ENCODE data around the gene HOXD11. TPM values are rescaled to one million over a fixed set of nuclear protein-coding genes. Genes with fewer than 3 reads are reported as not detected.

The HOXD11 gene
- total RNA-seq, 1 experiment from 2014 or later, result not detected

GRCh38 chr2:176082824-176083751 is 24.0 kb upstream of the HOXD11 start:
- TF ChIP-seq CTCF (IDR thresholded peaks at IDR 0.05; ENCODE audit: unreplicated experiment), result no peak
- ChIA-PET CTCF (interaction anchor here (0.6 to 3.3 kb wide), 3 partner anchors 24 to 552 kb away, joined by 3 to 25 read pairs (median 4); no protein-coding TSS in a partner anchor), POLR2A (no interaction called here)
- Mint-ChIP-seq H3K36me3 (ENCODE audit: insufficient read depth, unreplicated experiment) (peaks cover 6% of the 10 kb centered on the region), H3K27me3 (ENCODE audit: insufficient read depth, unreplicated experiment) (peaks cover 63% of the 10 kb centered on the region), H3K4me3 (ENCODE audit: unreplicated experiment) (no peak overlapping the region), H3K9me3 (ENCODE audit: unreplicated experiment) (peaks cover 13% of the 10 kb centered on the region), H3K4me1 (ENCODE audit: insufficient read depth, unreplicated experiment) (peaks cover 7% of the 10 kb centered on the region), H3K27ac (ENCODE audit: low read depth, unreplicated experiment) (no peak overlapping the region)
- BruUV-seq (replicated peaks), result no TSS peak
- intact Hi-C loops (cut with micrococcal nuclease), result loop anchor here (10.0 kb wide), 1 partner anchor 118 kb away; no protein-coding TSS in a partner anchor
- no peak for DNase-seq (ENCODE audit: unreplicated experiment)

DNA sequence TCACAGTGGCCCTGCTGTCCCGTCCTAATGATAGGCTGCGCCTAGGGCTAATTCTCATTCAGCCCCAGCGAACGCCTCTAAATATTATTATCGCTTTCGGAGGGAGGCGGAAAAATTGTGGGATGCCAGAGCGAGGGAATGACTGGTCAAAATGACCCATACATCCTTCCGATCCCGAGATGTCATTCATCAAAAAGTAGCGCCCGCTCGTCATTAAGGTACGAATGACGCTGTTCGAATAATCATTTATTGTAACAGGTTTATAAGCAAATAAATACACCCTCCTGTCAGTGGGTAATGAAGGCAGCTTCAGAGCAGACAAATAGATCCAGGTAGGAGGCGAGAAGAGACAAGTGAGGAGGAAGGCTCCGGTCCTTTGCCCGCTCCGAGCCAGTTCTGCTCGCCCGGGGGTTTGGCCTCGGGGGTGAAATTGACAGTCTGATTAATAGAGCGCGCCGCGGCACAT is 23.3 kb upstream of the HOXD11 start, which contains the start of gene EVX2:
TSS of gene EVX2 (minus strand) at position 167 of the 466 bp plus-strand sequence. CDS start 186 bp downstream, outside the sequence.
- Mint-ChIP-seq H3K27me3 (ENCODE audit: insufficient read depth, unreplicated experiment) (peaks cover 63% of the 10 kb centered on the region), H3K4me1 (ENCODE audit: insufficient read depth, unreplicated experiment) (peaks cover 11% of the 10 kb centered on the region), H3K27ac (ENCODE audit: low read depth, unreplicated experiment) (no peak within 1 kb of the TSS), H3K9me3 (ENCODE audit: unreplicated experiment) (peaks cover 13% of the 10 kb centered on the region), H3K36me3 (ENCODE audit: insufficient read depth, unreplicated experiment) (peaks cover 6% of the 10 kb centered on the region), H3K4me3 (ENCODE audit: unreplicated experiment) (no peak within 1 kb of the TSS)
- CTCF ChIA-PET, result interaction anchor here (0.6 to 3.3 kb wide), 3 partner anchors 9 to 552 kb away, joined by 3 to 25 read pairs (median 4); no protein-coding TSS in a partner anchor
- no peak for TF ChIP-seq CTCF (IDR thresholded peaks at IDR 0.05; ENCODE audit: unreplicated experiment)
- no peak for DNase-seq (ENCODE audit: unreplicated experiment)
- POLR2A ChIA-PET, result interaction anchor here (0.6 kb wide), 1 partner anchor 718 kb away, joined by 4 read pairs; no protein-coding TSS in a partner anchor
- BruUV-seq (replicated peaks), result no TSS peak
- intact Hi-C loops (cut with micrococcal nuclease), result loop anchor here (10.0 kb wide), 1 partner anchor 119 kb away; no protein-coding TSS in a partner anchor

- no peak for TF ChIP-seq CTCF (IDR thresholded peaks at IDR 0.05; ENCODE audit: unreplicated experiment)
- ChIA-PET POLR2A (interaction anchor here (0.6 to 0.8 kb wide), 2 partner anchors 719 to 791 kb away, joined by 4 read pairs; no protein-coding TSS in a partner anchor), CTCF (interaction anchor here (0.6 to 2.0 kb wide), 7 partner anchors 9 to 774 kb away, joined by 3 to 44 read pairs (median 8); no protein-coding TSS in a partner anchor)
- BruUV-seq (replicated peaks), result no TSS peak
- H3K4me3 Mint-ChIP-seq (ENCODE audit: unreplicated experiment), result no peak overlapping the region
- peaks cover 11% of the 10 kb centered on the region for H3K4me1 Mint-ChIP-seq (ENCODE audit: insufficient read depth, unreplicated experiment)
- H3K9me3 Mint-ChIP-seq (ENCODE audit: unreplicated experiment), result peaks cover 7% of the 10 kb centered on the region
- H3K27me3 Mint-ChIP-seq (ENCODE audit: insufficient read depth, unreplicated experiment), result peaks cover 63% of the 10 kb centered on the region
- intact Hi-C loops (cut with micrococcal nuclease), result loop anchor here (10.0 kb wide), 1 partner anchor 120 kb away; no protein-coding TSS in a partner anchor
- no peak overlapping the region for H3K27ac Mint-ChIP-seq (ENCODE audit: low read depth, unreplicated experiment)
- DNase-seq (ENCODE audit: unreplicated experiment), result no peak
- H3K36me3 Mint-ChIP-seq (ENCODE audit: insufficient read depth, unreplicated experiment), result peaks cover 6% of the 10 kb centered on the region
These were observed 22.4 kb upstream of the HOXD11 start for GRCh38 chr2:176084611-176085119.
